NCI-H1930 (cell line): Measurements from ENCODE around the gene BLOC1S2.
"Not testable (repeated sequence)": the region's sequence is repeated elsewhere in the genome, so short reads cannot be mapped to it uniquely, and the experiment has no call there.

Source experiments
- DNase-seq, 2 experiments: peaks; one replicate each; lab custom pipeline; 2025; lab: John Stamatoyannopoulos, UW

The BLOC1S2 gene

GRCh38 chr10:100286051-100287033 lies at the start of gene BLOC1S2:
Gene BLOC1S2, minus strand, starts transcription at chr10:100286680. Its CDS starts 21 bp downstream, at chr10:100286659.
- peak; percentile 38 to 61 for DNase-seq

- DNase-seq = no peak
These were observed 48.3 kb upstream of the BLOC1S2 start for GRCh38 chr10:100334762-100335161.

- no peak for DNase-seq
These were observed 47.4 kb upstream of the BLOC1S2 start for GRCh38 chr10:100333661-100334440.

- no peak for DNase-seq
These were observed 46.6 kb upstream of the BLOC1S2 start for GRCh38 chr10:100333106-100333505.

GRCh38 chr10:100330079-100330478 lies 43.6 kb upstream of the BLOC1S2 start, which contains the start of gene PKD2L1:
Gene PKD2L1, minus strand, starts transcription at chr10:100330228. Its CDS starts 125 bp downstream, at chr10:100330103.
- DNase-seq = no peak

GRCh38 chr10:100328198-100328597 lies 41.7 kb upstream of the BLOC1S2 start:
- DNase-seq = no peak

GRCh38 chr10:100327718-100328009 lies 41.2 kb upstream of the BLOC1S2 start:
- no peak for DNase-seq

- no peak for DNase-seq
These were observed 40.7 kb upstream of the BLOC1S2 start for GRCh38 chr10:100327007-100327717.

- no peak for DNase-seq
These were observed 38.7 kb upstream of the BLOC1S2 start for GRCh38 chr10:100325158-100325557.

- peak; percentile 81 to 93 for DNase-seq
These were observed 33.4 kb upstream of the BLOC1S2 start for GRCh38 chr10:100319707-100320402.

- no peak for DNase-seq
These were observed 31.7 kb upstream of the BLOC1S2 start for GRCh38 chr10:100318207-100318606.

- DNase-seq = no peak
These were observed 29.1 kb upstream of the BLOC1S2 start for GRCh38 chr10:100315615-100316014.

- no peak for DNase-seq
These were observed 24.8 kb upstream of the BLOC1S2 start for GRCh38 chr10:100311298-100311697.

GRCh38 chr10:100307684-100308083 lies 21.2 kb upstream of the BLOC1S2 start:
- DNase-seq = no peak

GRCh38 chr10:100306861-100307260 lies 20.4 kb upstream of the BLOC1S2 start:
- no peak for DNase-seq

- no peak for DNase-seq
These were observed 17.9 kb upstream of the BLOC1S2 start for GRCh38 chr10:100304414-100304813.

GRCh38 chr10:100303724-100304319 lies 17.3 kb upstream of the BLOC1S2 start:
- peak in 1 of 2 experiments; percentile 14 for DNase-seq

- DNase-seq = not testable (repeated sequence)
These were observed 14.6 kb upstream of the BLOC1S2 start for GRCh38 chr10:100301123-100301522.

GRCh38 chr10:100297242-100297641 lies 10.8 kb upstream of the BLOC1S2 start:
- DNase-seq = no peak

GRCh38 chr10:100293066-100293465 lies 6.6 kb upstream of the BLOC1S2 start:
- no peak for DNase-seq

GRCh38 chr10:100292300-100292699 lies 5.8 kb upstream of the BLOC1S2 start:
- DNase-seq = not testable (repeated sequence)
